Fibroblast of lung (primary cell): ENCODE data around the gene GSG1L.

Source experiments
- EZH2 ChIP-seq: IDR thresholded peaks from 2 replicates; pipeline ENCODE4 v1.5.1; 2012; ENCODE audit warnings: low read length, control low read depth, mild to moderate bottlenecking; ENCODE audit errors: missing control alignments
- TF ChIP-seq, protein P1 (sequence below), 2 donors: IDR thresholded peaks in 1 of 2; conservative IDR thresholded peaks in 1 of 2; 1 replicate in 1 of 2; 2 replicates in 1 of 2; pipeline ENCODE4 v1.5.1; 2011 to 2012; ENCODE audit warnings: low read length in 2 of 2, control low read depth in 1 of 2, inconsistent platforms in 1 of 2, low read depth in 1 of 2, mild to moderate bottlenecking in 1 of 2

GRCh38 chr16:27982184-27982583 lies 81.3 kb downstream of the GSG1L start:
- TF ChIP-seq, protein P1, sequence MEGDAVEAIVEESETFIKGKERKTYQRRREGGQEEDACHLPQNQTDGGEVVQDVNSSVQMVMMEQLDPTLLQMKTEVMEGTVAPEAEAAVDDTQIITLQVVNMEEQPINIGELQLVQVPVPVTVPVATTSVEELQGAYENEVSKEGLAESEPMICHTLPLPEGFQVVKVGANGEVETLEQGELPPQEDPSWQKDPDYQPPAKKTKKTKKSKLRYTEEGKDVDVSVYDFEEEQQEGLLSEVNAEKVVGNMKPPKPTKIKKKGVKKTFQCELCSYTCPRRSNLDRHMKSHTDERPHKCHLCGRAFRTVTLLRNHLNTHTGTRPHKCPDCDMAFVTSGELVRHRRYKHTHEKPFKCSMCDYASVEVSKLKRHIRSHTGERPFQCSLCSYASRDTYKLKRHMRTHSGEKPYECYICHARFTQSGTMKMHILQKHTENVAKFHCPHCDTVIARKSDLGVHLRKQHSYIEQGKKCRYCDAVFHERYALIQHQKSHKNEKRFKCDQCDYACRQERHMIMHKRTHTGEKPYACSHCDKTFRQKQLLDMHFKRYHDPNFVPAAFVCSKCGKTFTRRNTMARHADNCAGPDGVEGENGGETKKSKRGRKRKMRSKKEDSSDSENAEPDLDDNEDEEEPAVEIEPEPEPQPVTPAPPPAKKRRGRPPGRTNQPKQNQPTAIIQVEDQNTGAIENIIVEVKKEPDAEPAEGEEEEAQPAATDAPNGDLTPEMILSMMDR (conservative IDR thresholded peaks at IDR 0.05 in 1 of 2, IDR thresholded peaks at IDR 0.05 in 1 of 2; ENCODE audit: low read depth in 1 of 2, low read length in 2 of 2): no peak
- no peak for TF ChIP-seq EZH2
